HG02973 (cell line): ENCODE measurements around the gene CNOT11.
A peak's percentile ranks its signal among the peaks of the same experiment; 100 is the strongest.
"Not testable (repeated sequence)": the region's sequence is repeated elsewhere in the genome, so short reads cannot be mapped to it uniquely, and the experiment has no call there.

Experiments
- ATAC-seq: cut with Tn5 transposase; IDR thresholded peaks from one replicate; pipeline ENCODE4 v1.9.1; 2021; ENCODE audit warnings: moderate library complexity; ENCODE audit not compliant: unreplicated experiment

CNOT11 gene

DNA sequence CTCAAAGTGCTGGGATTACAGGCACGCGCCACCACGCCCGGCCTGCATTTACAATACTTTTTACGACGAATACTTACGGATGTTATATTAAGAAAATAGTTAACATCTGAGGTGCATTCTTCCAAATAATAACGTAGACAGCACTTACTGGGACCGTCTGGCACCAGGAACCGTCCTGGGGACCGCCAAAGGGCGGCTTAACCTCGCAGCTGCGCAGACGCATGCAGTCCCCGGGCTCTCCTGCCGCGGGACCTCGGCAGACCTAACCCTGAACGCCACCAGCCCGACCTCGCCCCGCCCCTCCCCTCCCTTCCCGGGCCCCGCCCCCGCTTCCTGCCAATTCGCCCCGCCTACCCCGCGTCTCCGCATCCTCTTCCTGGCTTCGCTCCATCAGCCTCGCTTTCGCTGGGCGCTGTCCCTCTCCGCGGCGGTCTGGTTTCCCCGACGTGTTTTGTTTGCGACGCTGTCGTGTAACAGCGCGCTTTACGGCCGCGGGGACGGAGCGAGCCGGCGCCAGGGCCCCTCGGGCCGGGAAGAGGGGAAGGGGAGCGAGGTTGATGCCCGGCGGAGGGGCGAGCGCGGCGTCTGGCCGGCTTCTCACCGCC is at the start of gene CNOT11:
CNOT11 (plus strand) TSS at position 479 of the 605 bp plus-strand sequence; CDS start at position 558, 79 bp downstream.
- ATAC-seq, result peak; percentile 83

DNA sequence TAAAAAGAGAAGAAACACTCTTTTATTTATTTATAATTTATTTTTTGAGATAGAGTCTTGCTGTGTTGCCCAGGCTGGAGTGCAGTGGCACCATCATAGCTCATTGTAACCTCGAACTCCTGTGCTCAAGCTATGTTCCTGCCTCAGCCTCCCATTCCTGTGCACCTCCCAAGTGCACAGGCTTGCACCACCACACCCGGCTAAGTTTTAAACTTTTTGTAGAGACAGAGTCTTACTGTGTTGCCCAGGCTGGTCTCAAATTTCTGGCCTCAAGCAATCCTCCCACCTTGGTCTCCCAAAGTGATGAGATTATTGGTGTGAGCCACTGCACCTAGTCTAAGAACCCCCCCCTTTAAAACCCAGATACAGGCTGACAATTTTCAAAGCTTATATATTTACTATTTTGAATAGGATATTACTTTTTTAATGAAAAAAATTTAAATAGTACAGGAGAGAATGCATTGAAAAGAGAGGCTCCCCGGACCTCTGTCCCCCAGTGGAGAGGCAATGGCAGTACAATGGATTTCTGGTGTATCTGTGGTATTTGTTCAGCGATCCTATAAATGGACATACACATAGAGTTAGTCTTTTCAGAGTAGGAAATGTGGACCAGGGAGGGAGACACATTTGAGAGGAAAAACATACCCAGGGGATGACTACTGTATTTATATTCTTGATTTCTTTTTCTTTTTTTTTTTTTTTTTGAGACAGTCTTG is 48.1 kb upstream of the CNOT11 start:
- no peak for ATAC-seq

DNA sequence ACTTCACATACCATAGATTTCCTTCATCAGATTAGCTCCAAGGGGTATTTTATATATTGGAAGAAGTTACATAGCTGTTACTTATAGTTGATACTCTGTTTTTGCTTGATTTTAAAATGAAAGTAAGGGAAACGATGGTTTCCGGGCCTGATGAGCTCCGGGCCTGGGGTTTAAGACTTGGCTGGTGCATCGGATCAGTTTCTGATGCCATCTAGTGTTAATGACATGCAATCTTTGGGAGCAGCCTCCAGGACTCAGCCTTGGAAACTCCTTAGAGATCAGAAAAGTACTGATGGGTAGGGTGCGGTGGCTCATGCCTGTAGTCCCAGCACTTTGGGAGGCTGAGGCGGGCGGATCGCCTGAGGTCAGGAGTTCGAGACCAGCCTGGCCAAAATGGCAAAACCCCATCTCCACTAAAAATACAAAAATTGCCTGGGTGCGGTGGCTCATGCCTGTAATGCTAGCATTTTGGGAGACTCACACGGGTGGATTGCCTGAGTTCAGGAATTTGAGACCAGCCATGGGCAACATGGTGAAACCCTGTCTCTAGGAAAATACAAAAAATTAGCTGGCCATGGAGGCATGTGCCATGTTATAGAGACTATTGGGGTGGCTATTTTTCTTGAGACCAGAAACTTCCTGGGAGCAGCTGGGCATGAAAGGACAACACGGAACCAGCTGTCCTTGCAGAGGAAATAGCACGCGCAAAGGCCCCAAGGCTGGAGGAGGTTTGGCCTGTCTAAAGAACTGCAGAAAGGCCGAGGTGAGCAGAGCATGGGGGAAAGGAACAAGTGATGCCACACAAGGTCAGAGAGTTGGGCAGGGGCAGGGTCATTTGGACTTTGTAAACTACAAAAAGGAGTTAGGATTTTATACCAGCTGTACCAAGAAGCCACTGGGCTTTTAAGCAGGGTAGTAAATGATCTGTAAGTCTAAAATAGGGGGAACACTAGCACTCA is 46.9 kb upstream of the CNOT11 start:
- ATAC-seq, result no peak

DNA sequence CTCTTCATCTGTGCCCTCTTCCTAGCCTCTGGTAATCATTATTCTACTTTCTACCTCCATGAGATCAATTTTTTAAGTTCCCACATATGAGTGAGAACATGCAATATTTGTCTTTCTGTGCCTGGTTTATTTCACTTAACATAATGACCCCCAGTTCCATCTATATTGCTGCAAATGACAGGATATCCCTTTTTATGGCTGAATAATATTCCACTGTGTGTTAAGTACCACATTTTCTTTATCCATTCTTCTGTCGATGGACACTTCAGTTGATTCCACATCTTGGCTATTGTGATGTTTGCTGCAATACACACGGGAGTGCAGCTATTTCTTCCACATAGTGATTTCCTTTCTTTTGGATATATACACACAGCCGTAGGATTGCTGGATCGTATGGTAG is 43.9 kb upstream of the CNOT11 start:
- no peak for ATAC-seq

DNA sequence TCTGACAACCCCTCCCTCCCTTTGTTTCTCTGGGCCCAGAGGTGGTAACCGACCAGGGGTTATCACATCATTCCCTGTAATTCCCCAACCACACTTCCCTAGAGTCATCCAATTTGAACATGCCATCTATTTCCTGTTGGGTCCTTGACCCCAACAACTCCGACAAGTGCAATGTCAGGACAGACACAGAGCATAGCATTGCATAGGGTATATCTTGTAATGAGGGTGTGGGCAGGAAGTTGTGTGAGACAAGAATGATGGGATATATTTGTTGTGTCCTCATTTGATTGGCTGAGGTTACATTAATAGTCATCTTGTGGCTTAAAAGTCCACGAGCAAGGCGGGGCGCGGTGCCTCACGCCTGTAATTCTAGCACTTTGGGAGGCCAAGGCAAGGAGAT is 33.4 kb upstream of the CNOT11 start:
- ATAC-seq, result no peak

DNA sequence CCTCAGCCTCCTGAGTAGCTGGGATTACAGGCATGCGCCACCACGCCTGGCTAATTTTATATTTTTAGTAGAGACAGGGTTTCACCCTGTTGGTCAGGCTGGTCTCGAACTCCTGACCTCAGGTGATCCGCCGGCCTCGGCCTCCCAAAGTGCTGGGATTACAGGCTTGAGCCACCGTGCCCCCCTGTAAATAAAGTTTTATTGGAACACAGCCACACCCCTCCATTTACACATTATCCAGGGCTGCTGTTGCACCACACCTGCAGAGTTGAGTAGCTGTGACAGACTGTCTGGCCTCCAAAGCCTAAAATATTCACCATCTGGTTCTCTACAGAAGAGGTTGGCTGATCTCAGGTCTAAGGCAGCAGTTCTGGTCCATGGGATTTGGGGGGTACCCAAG is 32.6 kb upstream of the CNOT11 start:
- not testable (repeated sequence) for ATAC-seq

DNA sequence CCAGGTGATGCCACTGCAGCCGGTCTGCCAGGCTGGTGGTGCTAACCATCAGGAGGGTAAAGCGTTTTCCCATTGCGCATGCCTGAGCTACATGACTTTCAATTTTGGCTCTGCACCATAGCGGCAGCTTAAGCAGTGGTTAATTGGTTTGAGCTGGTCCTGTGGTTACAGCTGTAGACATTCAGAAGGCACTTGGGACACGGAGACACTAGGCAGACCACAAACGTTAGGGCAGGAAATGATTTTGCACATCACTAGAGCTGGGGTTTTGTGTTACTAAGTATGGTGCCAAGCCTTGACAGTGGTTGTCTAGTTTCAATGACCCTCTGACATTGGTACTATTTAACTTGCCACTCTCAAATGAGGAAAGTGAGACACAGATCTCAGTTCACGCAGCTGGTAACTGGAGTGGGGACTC is 28.9 kb upstream of the CNOT11 start:
- peak; percentile 96 for ATAC-seq

DNA sequence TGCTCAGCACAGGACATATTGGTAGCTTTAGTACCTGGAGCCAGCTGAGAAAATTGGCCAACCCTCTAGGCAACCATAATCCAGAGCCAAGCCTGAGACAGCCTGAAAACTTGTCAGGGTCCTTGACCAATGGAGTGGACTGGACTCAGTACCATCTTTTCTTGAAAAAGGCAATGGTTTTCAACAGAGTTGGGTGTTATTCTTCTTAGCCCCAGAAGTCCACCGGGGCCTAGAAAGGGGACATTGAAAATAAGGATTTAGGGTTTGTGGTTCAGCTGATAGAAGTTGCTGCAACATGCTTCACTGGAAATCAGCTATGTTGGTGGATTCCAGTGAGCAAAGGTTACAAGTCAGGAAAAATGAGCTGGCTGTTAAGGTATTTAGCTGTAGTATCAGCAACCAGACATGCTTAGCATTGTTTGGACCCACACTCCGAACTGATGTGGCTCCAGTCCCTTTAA is 22.1 kb upstream of the CNOT11 start:
- ATAC-seq, result no peak

DNA sequence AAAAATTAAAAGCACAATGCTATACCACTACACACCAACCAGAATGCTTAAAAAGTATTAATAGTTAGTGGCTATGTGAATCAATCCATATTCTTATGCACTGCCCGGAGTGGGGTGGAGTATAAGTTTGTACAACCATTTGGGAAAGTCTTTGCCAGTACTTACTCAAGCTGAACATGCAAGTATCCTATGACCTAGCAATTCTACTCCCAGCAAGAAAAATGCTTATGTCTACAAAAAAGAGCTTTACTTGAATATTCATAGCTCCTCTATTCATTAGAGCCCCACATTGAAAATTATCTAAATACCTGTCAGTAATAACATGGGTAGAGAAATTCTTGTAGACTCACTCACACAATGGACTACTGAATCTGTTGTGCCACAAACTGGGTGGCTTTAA is 21.4 kb upstream of the CNOT11 start:
- ATAC-seq, result no peak

DNA sequence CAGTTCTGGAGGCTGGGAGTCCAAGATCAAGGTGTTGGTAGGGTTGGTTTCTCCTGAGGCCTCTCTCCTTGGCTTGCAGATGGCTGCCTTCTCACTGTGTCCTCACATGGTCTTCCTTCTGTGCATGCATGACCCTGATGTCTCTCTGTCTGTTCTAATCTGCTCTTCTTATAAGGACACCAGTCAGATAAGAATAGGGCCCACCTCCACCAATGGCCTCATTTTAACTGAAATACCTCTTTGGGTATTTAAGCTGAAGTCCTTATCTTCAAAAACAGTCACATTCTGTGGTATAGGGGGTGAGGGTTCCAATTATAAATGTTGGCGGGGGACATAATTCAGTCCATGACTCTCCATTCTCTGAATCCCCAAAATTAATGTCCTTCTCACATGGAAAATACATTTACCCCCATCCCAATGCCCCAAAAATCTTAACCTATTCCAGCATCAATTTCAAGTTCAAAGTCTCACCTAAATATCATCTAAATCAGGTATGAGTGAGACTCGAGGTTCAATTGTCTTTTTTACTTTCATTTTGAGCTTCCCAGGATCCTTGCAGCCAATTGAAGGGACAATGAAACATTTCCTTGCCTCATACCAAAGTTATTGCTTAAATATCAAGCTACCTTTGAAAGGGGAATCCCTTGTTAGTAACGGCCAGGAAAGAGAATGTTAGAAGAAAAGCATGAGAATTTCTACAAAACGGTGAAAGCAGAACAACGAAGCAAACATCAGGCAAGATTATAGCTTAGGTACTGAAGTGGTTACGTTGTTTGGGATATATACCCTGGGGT is 20.6 kb upstream of the CNOT11 start:
- no peak for ATAC-seq

DNA sequence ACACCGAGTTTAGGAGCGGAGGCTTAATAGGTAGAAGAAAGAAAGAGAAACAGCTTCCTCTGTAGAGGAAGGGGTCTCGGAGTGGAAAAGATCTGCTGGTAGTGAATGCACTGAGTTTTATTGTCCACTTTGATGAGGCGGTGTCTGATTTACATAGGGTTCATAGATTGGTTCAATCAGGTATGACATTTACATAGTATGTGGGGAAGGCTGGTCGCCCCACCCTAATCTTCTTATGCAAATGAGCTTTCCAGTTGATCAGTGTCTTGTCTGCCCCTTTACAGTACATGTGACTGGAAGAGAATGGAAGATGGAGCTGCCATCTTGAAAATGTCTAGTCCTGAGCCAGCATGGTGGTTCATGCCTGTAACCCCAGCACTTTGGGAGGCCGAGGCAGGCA is 19.9 kb upstream of the CNOT11 start:
- no peak for ATAC-seq

DNA sequence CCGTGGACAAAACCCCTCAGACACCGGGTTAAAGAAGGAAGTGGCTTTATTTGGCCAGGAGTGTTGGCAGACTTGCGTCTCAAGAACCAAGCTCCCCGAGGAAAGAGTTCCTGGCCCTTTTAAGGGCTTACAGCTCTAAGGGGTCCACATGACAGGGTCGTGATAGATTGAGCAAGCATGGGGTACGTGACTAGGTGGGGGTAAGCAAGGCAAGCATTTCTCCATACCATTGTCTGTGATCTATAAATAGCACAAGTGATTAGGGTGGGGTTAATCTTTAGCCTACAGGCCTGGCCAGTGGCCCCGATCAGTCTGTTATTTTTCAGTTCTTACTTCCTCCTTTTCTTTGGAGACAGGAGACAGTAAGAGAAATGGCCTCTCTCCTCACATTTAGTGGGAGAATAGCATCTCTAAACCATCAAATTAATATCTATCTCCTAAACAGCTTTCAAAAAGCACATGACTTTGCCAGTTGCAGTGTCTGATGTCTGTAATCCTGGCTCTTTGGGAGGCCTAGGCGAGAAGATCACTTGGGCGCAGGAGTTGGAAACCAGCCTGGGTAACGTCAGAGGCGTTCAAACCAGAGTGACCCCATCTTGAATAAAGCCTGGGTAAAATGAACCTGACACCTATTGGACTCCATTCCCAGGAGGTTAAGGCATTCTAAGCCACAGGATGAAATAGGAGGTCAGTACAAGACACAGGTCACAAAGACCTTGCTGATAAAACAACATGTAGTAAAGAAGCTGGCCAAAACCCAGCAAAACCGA is 18.3 kb upstream of the CNOT11 start:
- ATAC-seq, result no peak

DNA sequence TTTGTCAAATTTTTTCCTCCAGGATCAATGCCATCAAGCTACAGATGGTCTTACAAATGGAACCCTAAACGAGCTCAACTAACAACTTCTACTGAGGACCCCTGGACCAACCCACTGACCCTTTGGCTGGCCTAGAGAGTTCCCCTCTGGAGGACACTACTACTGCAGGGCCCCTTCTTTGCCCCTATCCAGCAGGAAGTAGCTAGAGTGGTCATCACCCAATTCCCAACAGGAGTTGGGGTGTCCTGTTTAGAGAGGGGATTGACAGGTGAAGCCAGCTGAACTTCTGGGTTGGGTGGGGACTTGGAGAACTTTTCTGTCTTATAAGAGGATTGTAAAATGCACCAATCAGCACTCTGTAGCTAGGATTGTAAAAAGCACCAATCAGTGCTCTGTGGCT is 16.7 kb upstream of the CNOT11 start:
- ATAC-seq, result not testable (repeated sequence)

DNA sequence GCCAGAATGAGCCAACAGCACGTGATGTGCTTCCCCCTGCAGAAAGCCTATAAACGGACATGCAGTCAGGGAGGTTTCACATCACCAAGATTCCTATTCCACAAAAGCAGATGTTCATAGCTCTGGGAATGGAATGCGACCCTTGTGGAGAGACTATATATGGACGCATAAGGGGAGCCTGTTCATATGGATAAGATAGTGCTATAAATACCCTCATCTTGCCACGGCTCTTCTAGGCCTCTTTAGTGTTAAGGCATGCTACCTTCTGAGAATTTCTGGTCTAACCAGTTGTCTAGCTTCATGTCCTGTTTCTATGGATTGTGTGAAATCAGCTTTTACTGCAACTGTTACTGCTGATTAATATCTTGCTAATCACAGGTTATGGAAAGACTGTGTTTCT is 14.7 kb upstream of the CNOT11 start:
- ATAC-seq, result not testable (repeated sequence)

DNA sequence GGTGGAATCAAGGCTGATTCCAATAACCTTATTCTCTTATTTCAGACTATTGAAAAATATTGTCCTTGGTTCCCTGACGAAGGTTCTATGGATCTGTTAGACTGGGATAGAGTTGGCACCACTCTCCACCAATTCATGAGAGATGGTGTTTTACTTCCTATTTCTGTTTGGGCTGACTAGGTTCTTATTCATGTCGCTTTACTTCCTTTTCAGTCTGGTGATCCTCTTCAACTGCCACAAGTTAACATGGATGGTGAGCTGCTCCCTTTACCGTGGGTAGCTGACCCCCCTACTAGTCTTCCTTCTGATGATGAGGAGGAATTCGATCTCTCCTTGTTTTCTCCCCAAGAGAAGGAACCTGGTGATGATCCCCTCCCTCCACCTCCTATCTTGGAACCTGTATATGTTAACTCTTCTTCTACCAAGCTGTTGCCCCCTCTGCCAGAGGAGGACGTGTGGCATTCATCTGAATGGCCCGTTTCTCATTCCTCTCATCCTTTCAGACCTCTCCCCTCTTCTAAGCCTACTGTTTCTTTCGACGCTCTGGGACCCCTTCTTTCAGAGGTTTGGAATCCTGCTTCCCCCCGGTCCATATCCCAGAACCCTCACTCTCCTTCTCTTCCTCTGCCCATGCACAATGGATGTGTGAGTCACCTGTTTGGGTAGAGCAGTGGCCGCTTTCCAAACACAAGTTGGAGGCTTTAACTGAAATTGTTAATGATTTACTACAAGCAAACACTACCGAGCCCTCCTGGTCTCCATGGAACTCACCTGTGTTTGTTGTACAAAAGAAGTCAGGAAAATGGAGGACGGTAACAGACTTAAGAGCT is 13.5 kb upstream of the CNOT11 start:
- no peak for ATAC-seq

DNA sequence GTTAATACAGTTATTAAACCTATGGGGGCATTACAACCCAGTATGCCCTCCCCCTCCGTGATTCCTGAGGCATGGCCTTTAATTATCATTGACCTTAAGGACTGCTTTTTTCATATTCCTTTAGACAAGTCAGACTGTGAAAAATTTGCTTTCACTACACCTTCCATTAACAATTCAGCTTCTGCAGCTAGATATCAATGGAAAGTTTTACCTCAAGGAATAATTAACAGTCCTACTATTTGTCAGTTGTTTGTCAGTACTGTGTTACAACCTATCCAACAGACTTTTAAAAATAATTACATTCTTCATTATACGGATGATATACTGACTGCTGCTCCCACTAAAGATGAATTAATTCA is 12.9 kb upstream of the CNOT11 start:
- not testable (repeated sequence) for ATAC-seq

DNA sequence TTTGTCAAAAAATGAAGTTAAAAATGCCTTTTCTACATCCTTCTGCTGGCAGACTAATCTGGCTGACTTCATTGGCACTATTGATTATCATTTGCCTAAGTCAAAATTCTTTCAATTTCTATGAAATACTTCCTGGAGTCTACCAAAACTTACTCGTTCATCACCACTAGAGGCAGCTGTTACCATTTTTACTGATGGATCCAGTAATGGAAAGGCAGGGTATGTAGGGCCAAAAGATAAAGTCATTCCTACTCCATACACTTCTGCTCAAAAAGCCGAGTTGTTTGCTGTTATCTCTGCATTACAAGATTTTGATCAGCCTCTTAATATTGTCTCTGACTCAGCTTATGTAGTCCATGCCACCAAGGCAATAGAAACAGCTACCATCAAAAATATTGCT is 12.0 kb upstream of the CNOT11 start:
- not testable (repeated sequence) for ATAC-seq

DNA sequence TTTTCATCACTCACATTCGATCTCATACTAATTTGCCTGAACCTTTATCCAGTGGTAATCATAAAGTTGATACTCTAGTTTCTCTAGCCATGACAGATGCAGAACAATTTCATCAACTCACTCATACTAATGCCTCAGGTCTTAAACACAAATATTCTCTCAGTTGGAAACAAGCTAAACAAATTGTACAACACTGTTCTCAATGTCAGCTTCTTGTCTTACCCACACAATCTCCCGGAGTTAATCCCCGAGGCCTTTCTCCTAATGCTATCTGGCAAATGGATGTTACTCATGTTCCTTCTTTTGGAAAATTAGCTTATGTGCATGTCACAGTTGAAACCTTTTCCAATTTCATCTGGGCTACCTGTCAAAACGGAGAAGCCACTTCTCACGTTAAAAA is 11.5 kb upstream of the CNOT11 start:
- ATAC-seq, result no peak

DNA sequence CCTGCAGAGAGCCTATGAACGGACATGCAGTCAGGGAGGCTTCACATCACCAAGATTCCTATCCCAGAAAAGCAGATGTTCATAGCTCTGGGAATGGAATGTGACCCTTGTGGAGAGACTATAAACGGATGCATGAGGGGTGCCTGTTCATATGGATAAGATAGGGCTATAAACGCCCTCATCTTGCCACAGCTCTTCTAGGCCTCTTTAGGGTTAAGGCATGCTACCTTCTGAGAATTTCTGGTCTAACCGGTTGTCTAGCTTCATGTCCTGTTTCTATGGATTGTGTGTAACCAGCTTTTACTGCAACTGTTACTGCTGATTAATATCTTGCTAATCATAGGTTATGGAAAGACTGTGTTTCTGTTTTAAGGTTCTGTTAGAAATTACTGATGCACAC is 8.3 kb upstream of the CNOT11 start:
- ATAC-seq, result not testable (repeated sequence)
